Heart left ventricle (tissue), 16 donors: ENCODE measurements around the gene GOLPH3L. TPM values are rescaled to one million over a fixed set of nuclear protein-coding genes. Genes with fewer than 3 reads are reported as not detected.

Experiments
- ATAC-seq, 4 donors: fragments of 200-7000 bp; cut with Tn5 transposase; one replicate each; pipeline ENCODE4 v1.9.1; 2020 to 2022; ENCODE audit warnings: moderate library complexity in 4 of 4, mild to moderate bottlenecking in 3 of 4, moderate number of reproducible peaks in 1 of 4
- DNase-seq, 5 donors: peaks; one replicate each; pipeline ENCODE4 v3.0.0-alpha.2; 2020
- H3K27ac ChIP-seq, 12 donors: fragments of 200-600 bp; sonication (generic) in 4 of 12; one replicate each; pipeline versions ENCODE4 v1.5.0 to v1.8.0; 2016 to 2022; ENCODE audit warnings: mild to moderate bottlenecking in 2 of 12
- H3K27me3 ChIP-seq, 9 donors: fragments of 200-600 bp; sonication (generic) in 2 of 9; one replicate each; pipeline versions ENCODE4 v1.5.1 to v1.8.0; 2016 to 2022; ENCODE audit warnings: mild to moderate bottlenecking in 3 of 9
- H3K36me3 ChIP-seq, 9 donors: fragments of 200-600 bp; sonication (generic) in 2 of 9; one replicate each; pipeline versions ENCODE4 v1.5.0 to v1.8.0; 2018 to 2022; ENCODE audit warnings: mild to moderate bottlenecking in 2 of 9
- H3K4me1 ChIP-seq, 12 donors: fragments of 200-600 bp; sonication (generic) in 4 of 12; one replicate each; pipeline versions ENCODE4 v1.5.0 to v1.8.0; 2016 to 2022; ENCODE audit warnings: mild to moderate bottlenecking in 3 of 12
- H3K4me3 ChIP-seq, 12 donors: fragments of 200-600 bp; sonication (generic) in 4 of 12; one replicate each; pipeline versions ENCODE4 v1.5.0 to v1.8.0; 2017 to 2022; ENCODE audit warnings: mild to moderate bottlenecking in 9 of 12, moderate library complexity in 4 of 12
- H3K9me3 ChIP-seq, 12 donors: fragments of 200-600 bp; sonication (generic) in 4 of 12; one replicate each; pipeline versions ENCODE4 v1.5.0 to v1.8.0; 2016 to 2022; ENCODE audit warnings: mild to moderate bottlenecking in 1 of 12
- POLR2A ChIP-seq, 2 donors: fragments of 450-650 bp; IDR thresholded peaks; one replicate each; pipeline ENCODE4 v1.6.1; 2017; ENCODE audit warnings: antibody characterized with exemption in 2 of 2, mild to moderate bottlenecking in 2 of 2, moderate library complexity in 2 of 2
- whole genome bisulfite sequencing, 4 donors: extraction: QIAGEN DNeasy Blood & Tissue Kit in 2 of 4; methylation state at CpG; one replicate each; pipeline versions ENCODE4 v1.1.5 to v1.1.7; 2013 to 2018; 5-methylcytosine and 5-hydroxymethylcytosine counted together
- intact Hi-C, 10 donors: fragments of 100-400 bp; cut with DNase I; formaldehyde crosslinking; loops; one replicate each; pipeline versions ENCODE4 v1.11.1 to v1.14.2; 2022
- polyA plus RNA-seq, 2 donors: library from polyadenylated mRNA; stranded (reverse); fragments of 200-250 nt; gene quantifications; one replicate each; pipeline ENCODE4 v1.2.3, GENCODE V29; 2013
- total RNA-seq, 9 donors: library from RNA; depleted of rRNA in 2 of 9; stranded (reverse); fragments of >200 nt in 2 of 9; fragmentation: NEBNext Ultra II Directional in 3 of 9; extraction: Animal tissue kit (Norgen Biotek cat#: 25700) in 3 of 9; gene quantifications; one replicate each; pipeline versions ENCODE4 v1.1.0 to v1.2.4, GENCODE V29; 2016 to 2023
- TF ChIP-seq, protein P1 (sequence below), 12 donors: fragments of 200-600 bp; sonication (generic) in 4 of 12; IDR thresholded peaks; one replicate each; pipeline versions ENCODE4 v1.5.0 to v1.8.0; 2018 to 2022; ENCODE audit warnings: antibody characterized with exemption in 12 of 12, mild to moderate bottlenecking in 5 of 12
- donor health status: ischemic (EF 13 %, LVEDD 7.1; RV severe dilation, severe dysfunction).
- donor health status: healthy with polysubstance abuse.
- donor health status: DM: no; HTN: yes; CAD: no.
- donor health status: DM: no; HTN: no; CAD: no.
- donor health status: ischemic (EF 25% LVEDD 6.9; RV normal size, moderate dysfunction).
- donor health status: ischemic (EF 25% LVEDD 5.7; RV mildly dilated, moderate dysfunction).
- donor health status: healthy.
- donor health status: DM: yes; HTN: yes; CAD: no.
- donor health status: ischemic (EF 35%, LVEDD 5.7; RV mildly dilated, moderate dysfunction).
- donor health status: nonischemic (EF 11% LVEDD 7.7; RV severe dilation, severe dysfunction).
- donor health status: DM: yes; HTN: yes; CAD: no.
- donor health status: PGD.
- donor health status: ischemic (EF 29% LVEDD 5.4; RV normal size, mild dysfunction).
- donor health status: nonischemic (EF 23%, LVEDD 6.1; RV moderate dilation, normal function).

The GOLPH3L gene
- total and polyA plus RNA-seq, 11 donors: 5.5 to 22.1 (median 14.4) TPM

- TF ChIP-seq, protein P1, sequence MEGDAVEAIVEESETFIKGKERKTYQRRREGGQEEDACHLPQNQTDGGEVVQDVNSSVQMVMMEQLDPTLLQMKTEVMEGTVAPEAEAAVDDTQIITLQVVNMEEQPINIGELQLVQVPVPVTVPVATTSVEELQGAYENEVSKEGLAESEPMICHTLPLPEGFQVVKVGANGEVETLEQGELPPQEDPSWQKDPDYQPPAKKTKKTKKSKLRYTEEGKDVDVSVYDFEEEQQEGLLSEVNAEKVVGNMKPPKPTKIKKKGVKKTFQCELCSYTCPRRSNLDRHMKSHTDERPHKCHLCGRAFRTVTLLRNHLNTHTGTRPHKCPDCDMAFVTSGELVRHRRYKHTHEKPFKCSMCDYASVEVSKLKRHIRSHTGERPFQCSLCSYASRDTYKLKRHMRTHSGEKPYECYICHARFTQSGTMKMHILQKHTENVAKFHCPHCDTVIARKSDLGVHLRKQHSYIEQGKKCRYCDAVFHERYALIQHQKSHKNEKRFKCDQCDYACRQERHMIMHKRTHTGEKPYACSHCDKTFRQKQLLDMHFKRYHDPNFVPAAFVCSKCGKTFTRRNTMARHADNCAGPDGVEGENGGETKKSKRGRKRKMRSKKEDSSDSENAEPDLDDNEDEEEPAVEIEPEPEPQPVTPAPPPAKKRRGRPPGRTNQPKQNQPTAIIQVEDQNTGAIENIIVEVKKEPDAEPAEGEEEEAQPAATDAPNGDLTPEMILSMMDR (IDR thresholded peaks at IDR 0.05): no peak
- TF ChIP-seq POLR2A (IDR thresholded peaks at IDR 0.05): no peak
- Histone ChIP-seq H3K27ac (no peak overlapping the region), H3K36me3 (peaks cover 0 to 18% (median 0%) of the 10 kb centered on the region in 9 donors), H3K4me1 (no peaks in the 10 kb centered on the region), H3K27me3 (no peaks in the 10 kb centered on the region), H3K9me3 (no peaks in the 10 kb centered on the region), H3K4me3 (no peak overlapping the region)
- intact Hi-C loops: no loop called here
- WGBS, 4 donors: 79 to 84% (median 82%) methylated on average over 3 of the region's 3 CpGs
- DNase-seq (no peak), ATAC-seq (no peak)
Measured at GRCh38 chr1:150596976-150597375, 100.0 kb downstream of the GOLPH3L start.

Other genes starting within 250 kb of the GOLPH3L start
- gene TARS2, start 209.7 kb downstream of the GOLPH3L start, total RNA-seq: 10 to 100 TPM; 21.9 to 46.5 (median 28.9) TPM
- 10 to 100 TPM; 23.6 to 29.0 TPM for gene TARS2, start 209.7 kb downstream of the GOLPH3L start, polyA plus RNA-seq
- 10 to 100 TPM; 10.9 to 35.3 (median 15.4) TPM for gene ECM1, start 189.0 kb downstream of the GOLPH3L start, total RNA-seq
- gene ECM1, start 189.0 kb downstream of the GOLPH3L start, polyA plus RNA-seq: 10 to 100 TPM; 11.3 to 15.6 TPM
- gene FALEC, start 181.4 kb downstream of the GOLPH3L start, total RNA-seq: under 1 TPM in 2 of 9 donors, not detected in 7; 0.51 to 0.96 TPM
- gene FALEC, start 181.4 kb downstream of the GOLPH3L start, polyA plus RNA-seq: under 1 TPM; 0.18 to 0.46 TPM
- gene ADAMTSL4, start 147.7 kb downstream of the GOLPH3L start, total RNA-seq: 10 to 100 TPM; 19.2 to 69.0 (median 40.9) TPM
- 10 to 100 TPM; 41.1 to 61.7 TPM for gene ADAMTSL4, start 147.7 kb downstream of the GOLPH3L start, polyA plus RNA-seq
- gene MCL1, start 117.5 kb downstream of the GOLPH3L start, total RNA-seq: 100 to 1,000 TPM in 6 of 9 donors, 10 to 100 TPM in 3; 77.2 to 180 (median 104) TPM
- 100 to 1,000 TPM in 1 of 2 donors, 10 to 100 TPM in 1; 57.1 to 118 TPM for gene MCL1, start 117.5 kb downstream of the GOLPH3L start, polyA plus RNA-seq
- 100 to 1,000 TPM; 118 to 186 (median 130) TPM for gene ENSA, start 67.5 kb downstream of the GOLPH3L start, total RNA-seq
- gene ENSA, start 67.5 kb downstream of the GOLPH3L start, polyA plus RNA-seq: 100 to 1,000 TPM in 1 of 2 donors, 10 to 100 TPM in 1; 74.6 to 122 TPM
- gene HORMAD1, start 23.7 kb upstream of the GOLPH3L start, total RNA-seq: under 1 TPM in 2 of 9 donors, not detected in 7; 0.25 to 0.45 TPM
- gene HORMAD1, start 23.7 kb upstream of the GOLPH3L start, polyA plus RNA-seq: not detected
- 100 to 1,000 TPM in 2 of 9 donors, 10 to 100 TPM in 5, 1 to 10 TPM in 2; 5.8 to 306 (median 16.9) TPM for gene CTSS, start 68.6 kb upstream of the GOLPH3L start, total RNA-seq
- gene CTSS, start 68.6 kb upstream of the GOLPH3L start, polyA plus RNA-seq: 10 to 100 TPM in 1 of 2 donors, 1 to 10 TPM in 1; 3.9 to 10.2 TPM
- 10 to 100 TPM in 2 of 9 donors, 1 to 10 TPM in 7; 2.1 to 17.9 (median 6.1) TPM for gene CTSK, start 111.1 kb upstream of the GOLPH3L start, total RNA-seq
- 1 to 10 TPM; 2.1 to 2.4 TPM for gene CTSK, start 111.1 kb upstream of the GOLPH3L start, polyA plus RNA-seq
- 10 to 100 TPM; 22.2 to 45.0 (median 32.0) TPM for gene ARNT, start 179.4 kb upstream of the GOLPH3L start, total RNA-seq
- 10 to 100 TPM; 10.3 to 18.2 TPM for gene ARNT, start 179.4 kb upstream of the GOLPH3L start, polyA plus RNA-seq
- not detected for gene CTXND2, start 190.0 kb upstream of the GOLPH3L start, total RNA-seq
- gene CTXND2, start 190.0 kb upstream of the GOLPH3L start, polyA plus RNA-seq: not detected
- 10 to 100 TPM; 12.5 to 28.0 (median 17.5) TPM for gene SETDB1, start 229.2 kb upstream of the GOLPH3L start, total RNA-seq
- gene SETDB1, start 229.2 kb upstream of the GOLPH3L start, polyA plus RNA-seq: 10 to 100 TPM; 12.7 to 12.9 TPM